Breast epithelium (tissue), 3 donors: ENCODE data around the gene CUL7.

ENCODE experiments used
- POLR2AphosphoS5 ChIP-seq, 3 donors: sonication (generic); formaldehyde crosslinking; IDR thresholded peaks; one replicate each; pipeline ENCODE4 v1.6.1; 2017; ENCODE audit warnings: antibody characterized with exemption in 3 of 3
- TF ChIP-seq, protein P1 (sequence below), 3 donors: fragments of 450-650 bp; IDR thresholded peaks; one replicate each; pipeline ENCODE4 v1.5.1; 2016 to 2017; ENCODE audit warnings: antibody characterized with exemption in 3 of 3, mild to moderate bottlenecking in 3 of 3, moderate library complexity in 3 of 3

DNA sequence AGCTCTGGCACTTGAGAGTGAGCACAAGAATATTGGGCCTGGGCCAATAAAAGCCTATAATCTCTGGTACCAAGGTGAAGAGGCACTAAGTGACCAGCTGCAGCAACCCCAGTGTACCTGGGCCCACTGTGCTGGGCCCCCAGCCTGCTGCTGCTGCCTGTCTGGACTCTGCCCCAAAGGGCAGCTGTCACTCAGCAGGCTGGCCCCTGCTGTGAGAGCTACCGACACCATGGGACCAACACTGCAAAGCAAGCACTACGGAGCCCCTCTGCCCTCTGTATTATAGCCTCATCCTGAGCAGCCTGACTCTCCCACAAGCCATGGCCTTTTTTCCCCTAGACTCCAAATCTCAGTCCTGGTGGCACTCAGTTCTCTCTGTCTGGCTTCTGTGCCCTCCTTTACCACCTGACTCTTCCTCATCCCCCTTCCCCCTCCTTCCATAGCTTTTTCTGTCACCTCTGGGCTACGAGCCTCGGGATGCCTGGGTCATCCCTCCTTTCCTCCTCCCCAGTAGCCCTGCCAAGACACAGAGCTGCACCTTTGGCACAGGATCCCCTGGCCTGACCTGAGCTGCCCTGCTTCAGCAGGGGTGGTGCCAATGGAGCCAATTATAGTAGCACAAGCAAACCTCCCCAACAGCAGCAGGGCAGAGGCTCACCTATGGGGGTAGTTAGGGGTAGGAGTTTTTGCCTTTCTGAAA, 18.0 kb downstream of the CUL7 start:
- TF ChIP-seq POLR2AphosphoS5 (IDR thresholded peaks at IDR 0.05), result no peak
- TF ChIP-seq, protein P1, sequence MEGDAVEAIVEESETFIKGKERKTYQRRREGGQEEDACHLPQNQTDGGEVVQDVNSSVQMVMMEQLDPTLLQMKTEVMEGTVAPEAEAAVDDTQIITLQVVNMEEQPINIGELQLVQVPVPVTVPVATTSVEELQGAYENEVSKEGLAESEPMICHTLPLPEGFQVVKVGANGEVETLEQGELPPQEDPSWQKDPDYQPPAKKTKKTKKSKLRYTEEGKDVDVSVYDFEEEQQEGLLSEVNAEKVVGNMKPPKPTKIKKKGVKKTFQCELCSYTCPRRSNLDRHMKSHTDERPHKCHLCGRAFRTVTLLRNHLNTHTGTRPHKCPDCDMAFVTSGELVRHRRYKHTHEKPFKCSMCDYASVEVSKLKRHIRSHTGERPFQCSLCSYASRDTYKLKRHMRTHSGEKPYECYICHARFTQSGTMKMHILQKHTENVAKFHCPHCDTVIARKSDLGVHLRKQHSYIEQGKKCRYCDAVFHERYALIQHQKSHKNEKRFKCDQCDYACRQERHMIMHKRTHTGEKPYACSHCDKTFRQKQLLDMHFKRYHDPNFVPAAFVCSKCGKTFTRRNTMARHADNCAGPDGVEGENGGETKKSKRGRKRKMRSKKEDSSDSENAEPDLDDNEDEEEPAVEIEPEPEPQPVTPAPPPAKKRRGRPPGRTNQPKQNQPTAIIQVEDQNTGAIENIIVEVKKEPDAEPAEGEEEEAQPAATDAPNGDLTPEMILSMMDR (IDR thresholded peaks at IDR 0.05), result no peak
